Epidermal melanocyte (primary cell): Measurements from ENCODE around the gene ULK4.
"Not testable (repeated sequence)": the region's sequence is repeated elsewhere in the genome, so short reads cannot be mapped to it uniquely, and the experiment has no call there.

Experiments
- DNase-seq: peaks from one replicate; pipeline ENCODE4 v3.0.0; 2011; ENCODE audit warnings: low spot score; ENCODE audit not compliant: insufficient read length

Gene ULK4

GRCh38 chr3:41448396-41448795, 513.5 kb downstream of the ULK4 start:
- no peak for DNase-seq

- no peak for DNase-seq
These were observed 514.2 kb downstream of the ULK4 start for GRCh38 chr3:41447701-41448100.

GRCh38 chr3:41446316-41446715, 515.6 kb downstream of the ULK4 start:
- not testable (repeated sequence) for DNase-seq

- DNase-seq: no peak
These were observed 520.3 kb downstream of the ULK4 start for GRCh38 chr3:41441568-41441967.

GRCh38 chr3:41441139-41441538, 520.8 kb downstream of the ULK4 start:
- no peak for DNase-seq

- DNase-seq: no peak
These were observed 524.9 kb downstream of the ULK4 start for GRCh38 chr3:41436983-41437382.

- DNase-seq: no peak
These were observed 527.1 kb downstream of the ULK4 start for GRCh38 chr3:41434781-41435180.

GRCh38 chr3:41431386-41431785, 530.5 kb downstream of the ULK4 start:
- no peak for DNase-seq

- no peak for DNase-seq
These were observed 531.0 kb downstream of the ULK4 start for GRCh38 chr3:41430886-41431285.

- DNase-seq: no peak
These were observed 531.5 kb downstream of the ULK4 start for GRCh38 chr3:41430391-41430790.

- DNase-seq: no peak
These were observed 535.4 kb downstream of the ULK4 start for GRCh38 chr3:41426485-41426884.

- DNase-seq: no peak
These were observed 537.2 kb downstream of the ULK4 start for GRCh38 chr3:41424543-41425300.

- no peak for DNase-seq
These were observed 542.1 kb downstream of the ULK4 start for GRCh38 chr3:41419809-41420208.

GRCh38 chr3:41418961-41419691, 542.8 kb downstream of the ULK4 start:
- no peak for DNase-seq

- no peak for DNase-seq
These were observed 544.3 kb downstream of the ULK4 start for GRCh38 chr3:41417574-41417973.

- DNase-seq: no peak
These were observed 550.8 kb downstream of the ULK4 start for GRCh38 chr3:41411065-41411464.

- DNase-seq: no peak
These were observed 556.4 kb downstream of the ULK4 start for GRCh38 chr3:41405466-41405865.

GRCh38 chr3:41404582-41404981, 557.3 kb downstream of the ULK4 start:
- DNase-seq: no peak

GRCh38 chr3:41394896-41395295, 567.0 kb downstream of the ULK4 start:
- no peak for DNase-seq

- DNase-seq: not testable (repeated sequence)
These were observed 591.0 kb downstream of the ULK4 start for GRCh38 chr3:41370765-41371535.

GRCh38 chr3:41370307-41370706, 591.6 kb downstream of the ULK4 start:
- DNase-seq: no peak

- DNase-seq: no peak
These were observed 592.1 kb downstream of the ULK4 start for GRCh38 chr3:41369838-41370237.
